Measurements from ENCODE around the gene SBK3.
"Not testable (repeated sequence)": the region's sequence is repeated elsewhere in the genome, so short reads cannot be mapped to it uniquely, and the experiment has no call there.

The SBK3 gene

GRCh38 chr19:55516878-55517620, 28.3 kb downstream of the SBK3 start:
- peak; percentile 88 for DNase-seq (ENCODE audit: low read depth)

- no peak for DNase-seq (ENCODE audit: low read depth)
Observed at GRCh38 chr19:55508120-55508519, 37.2 kb downstream of the SBK3 start.

DNA sequence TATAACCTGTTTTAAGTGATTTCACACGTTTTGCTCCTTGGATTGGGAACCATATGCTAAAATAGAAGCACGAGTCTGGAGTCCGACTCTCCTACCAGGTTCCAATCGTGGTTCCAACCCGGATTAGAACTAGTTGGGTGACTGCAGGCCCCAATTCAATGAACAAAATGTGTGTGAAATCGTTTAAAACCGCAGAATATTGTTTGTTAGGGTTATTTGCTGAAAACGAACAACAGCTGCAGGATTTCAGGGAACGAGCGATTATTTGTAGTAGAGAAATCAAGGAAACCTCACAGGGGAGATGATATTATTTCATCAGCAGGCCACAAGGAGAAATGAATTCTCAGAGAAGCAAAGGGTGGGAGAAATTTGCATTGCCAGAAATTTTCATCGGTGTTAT, 40.4 kb downstream of the SBK3 start:
- DNase-seq (ENCODE audit: low read depth) = no peak

DNA sequence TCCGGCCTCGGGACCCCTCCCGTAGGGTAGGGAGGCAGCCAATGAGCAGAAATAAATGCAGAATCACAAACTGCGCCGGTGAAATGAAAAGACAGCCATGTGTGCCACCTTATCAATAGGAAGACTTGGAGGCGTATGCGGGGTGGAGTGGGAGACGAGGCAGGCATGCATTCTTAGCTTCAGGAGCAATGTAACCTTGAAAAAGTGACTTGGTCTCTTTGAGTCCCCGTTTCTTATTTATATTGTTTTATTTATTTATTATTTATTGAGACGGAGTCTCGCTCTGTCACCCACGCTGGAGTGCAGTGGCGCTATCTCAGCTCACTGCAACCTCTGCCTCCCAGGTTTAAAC, 41.1 kb downstream of the SBK3 start:
- no peak for DNase-seq (ENCODE audit: low read depth)

GRCh38 chr19:55503502-55504251, 41.7 kb downstream of the SBK3 start:
- DNase-seq (ENCODE audit: low read depth) = peak; percentile 81

- no peak for DNase-seq (ENCODE audit: low read depth)
Observed at GRCh38 chr19:55503157-55503501, 42.2 kb downstream of the SBK3 start.

DNA sequence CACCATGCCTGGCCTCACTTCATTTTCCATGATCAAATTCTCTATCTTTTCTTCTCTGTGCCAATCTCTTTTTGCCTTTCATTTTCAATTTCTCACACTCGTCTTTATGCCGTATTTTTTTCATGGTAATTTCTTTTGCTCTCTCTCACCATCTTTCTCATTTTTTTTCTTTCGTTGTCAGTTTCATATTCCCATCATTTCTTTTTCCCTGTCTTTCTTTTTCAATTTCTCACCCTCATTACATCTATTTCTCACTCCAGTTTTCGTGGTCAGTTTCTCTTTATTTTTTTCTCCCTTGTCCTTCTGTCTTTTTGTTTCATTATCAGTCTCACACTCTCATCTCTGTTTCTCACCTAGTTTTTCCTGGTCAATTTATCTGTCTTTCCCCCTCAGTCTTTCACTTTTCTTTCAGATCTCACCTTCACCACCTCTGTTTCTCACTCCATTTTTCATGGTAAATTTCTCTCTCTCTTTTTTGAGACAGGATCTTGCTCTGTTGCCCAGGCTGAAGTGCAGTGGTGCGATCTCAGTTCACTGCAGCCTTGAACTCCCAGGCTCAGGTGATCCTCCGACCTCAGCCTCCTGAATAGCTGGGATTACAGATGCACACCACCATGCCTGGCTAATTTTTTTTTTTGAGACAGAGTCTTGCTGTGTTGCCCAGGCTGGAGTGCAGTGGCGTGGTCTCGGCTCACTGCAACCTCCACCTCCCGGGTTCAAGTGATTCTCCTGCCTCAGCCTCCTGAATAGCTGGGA, 43.0 kb downstream of the SBK3 start:
- DNase-seq (ENCODE audit: low read depth) = no peak

DNA sequence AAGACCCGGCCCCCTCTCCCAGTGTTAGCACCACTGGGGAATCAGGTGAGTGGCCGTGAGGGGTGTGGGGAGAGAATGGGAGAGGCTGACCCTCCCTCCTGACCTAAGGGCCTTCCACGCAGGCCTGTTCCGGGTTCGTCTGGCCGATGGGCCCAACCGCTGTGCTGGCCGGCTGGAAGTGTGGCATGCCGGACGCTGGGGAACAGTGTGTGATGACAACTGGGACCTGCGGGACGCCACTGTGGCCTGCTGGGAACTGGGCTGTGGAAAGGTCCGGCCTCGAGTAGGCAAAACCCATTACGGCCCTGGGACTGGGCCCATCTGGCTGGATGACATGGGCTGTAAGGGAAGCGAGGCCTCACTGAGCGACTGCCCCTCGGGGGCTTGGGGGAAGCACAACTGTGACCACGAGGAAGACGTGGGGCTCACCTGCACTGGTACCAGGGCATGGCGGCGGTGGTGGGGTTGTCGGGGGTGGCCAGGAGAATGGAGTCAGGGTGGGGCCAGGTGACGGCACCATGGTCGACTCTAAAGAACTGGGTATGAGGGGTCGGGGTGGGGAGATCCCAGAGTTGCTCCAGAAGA, 44.9 kb downstream of the SBK3 start:
- DNase-seq (ENCODE audit: low read depth) = no peak

GRCh38 chr19:55498246-55498840, 47.0 kb downstream of the SBK3 start:
- no peak for DNase-seq (ENCODE audit: low read depth)

GRCh38 chr19:55497763-55498162, 47.6 kb downstream of the SBK3 start:
- DNase-seq (ENCODE audit: low read depth) = no peak

- DNase-seq (ENCODE audit: low read depth) = not testable (repeated sequence)
Observed at GRCh38 chr19:55496820-55497219, 48.5 kb downstream of the SBK3 start.

GRCh38 chr19:55495646-55496349, 49.5 kb downstream of the SBK3 start:
- no peak for DNase-seq (ENCODE audit: low read depth)

GRCh38 chr19:55494172-55494761, 51.1 kb downstream of the SBK3 start:
- DNase-seq (ENCODE audit: low read depth) = peak; percentile 28

DNA sequence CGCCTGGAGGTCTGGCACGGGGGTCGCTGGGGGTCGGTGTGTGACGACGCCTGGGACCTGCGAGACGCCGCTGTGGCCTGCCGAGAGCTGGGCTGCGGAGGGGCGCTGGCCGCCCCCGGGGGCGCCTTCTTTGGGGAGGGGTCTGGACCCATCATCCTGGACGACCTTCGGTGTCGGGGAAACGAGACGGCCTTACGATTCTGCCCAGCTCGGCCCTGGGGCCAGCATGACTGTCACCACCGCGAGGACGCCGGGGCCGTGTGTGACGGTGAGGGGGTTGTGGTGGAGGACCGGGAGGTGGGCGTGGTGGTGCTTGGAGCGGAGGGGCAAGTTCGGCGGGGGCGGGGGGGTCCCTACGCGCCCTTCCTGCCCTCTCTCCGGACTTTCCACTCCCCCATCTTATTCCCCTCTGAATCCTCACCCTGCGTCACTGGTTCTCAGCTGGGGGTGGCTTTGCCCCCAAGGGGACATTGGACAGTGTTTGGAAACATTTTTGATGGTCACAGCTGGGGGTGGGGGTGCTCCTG, 51.6 kb downstream of the SBK3 start:
- DNase-seq (ENCODE audit: low read depth) = no peak

- no peak for DNase-seq (ENCODE audit: low read depth)
Observed at GRCh38 chr19:55493052-55493644, 52.2 kb downstream of the SBK3 start.

DNA sequence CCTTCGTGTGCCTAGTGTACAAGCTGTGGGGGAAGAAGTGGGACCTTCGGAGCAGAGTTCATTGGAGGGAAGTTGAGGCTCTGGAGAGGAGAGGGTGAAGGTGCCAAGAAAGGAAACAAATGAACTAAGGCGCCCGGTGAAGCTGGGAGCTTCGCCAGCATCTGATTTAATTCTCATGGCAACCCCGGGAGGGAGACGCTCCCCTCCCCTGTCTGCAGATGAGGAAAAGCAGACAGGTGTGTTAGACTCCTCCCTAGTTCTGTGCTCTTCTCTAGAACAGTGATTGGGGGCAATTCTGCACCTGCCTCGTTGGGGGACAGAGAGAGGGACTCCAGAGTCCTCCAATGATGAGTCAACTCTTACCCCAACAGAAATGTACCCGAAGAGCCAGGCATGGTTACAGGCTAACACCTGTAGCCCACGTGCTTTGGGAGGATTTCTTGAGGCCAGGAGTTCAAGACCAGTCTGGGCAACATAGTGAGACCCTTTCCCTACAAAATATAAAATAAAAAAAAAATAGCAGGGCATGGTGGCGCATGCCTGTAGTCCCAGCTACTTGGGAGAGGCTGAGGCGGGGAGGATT, 52.9 kb downstream of the SBK3 start:
- no peak for DNase-seq (ENCODE audit: low read depth)

DNA sequence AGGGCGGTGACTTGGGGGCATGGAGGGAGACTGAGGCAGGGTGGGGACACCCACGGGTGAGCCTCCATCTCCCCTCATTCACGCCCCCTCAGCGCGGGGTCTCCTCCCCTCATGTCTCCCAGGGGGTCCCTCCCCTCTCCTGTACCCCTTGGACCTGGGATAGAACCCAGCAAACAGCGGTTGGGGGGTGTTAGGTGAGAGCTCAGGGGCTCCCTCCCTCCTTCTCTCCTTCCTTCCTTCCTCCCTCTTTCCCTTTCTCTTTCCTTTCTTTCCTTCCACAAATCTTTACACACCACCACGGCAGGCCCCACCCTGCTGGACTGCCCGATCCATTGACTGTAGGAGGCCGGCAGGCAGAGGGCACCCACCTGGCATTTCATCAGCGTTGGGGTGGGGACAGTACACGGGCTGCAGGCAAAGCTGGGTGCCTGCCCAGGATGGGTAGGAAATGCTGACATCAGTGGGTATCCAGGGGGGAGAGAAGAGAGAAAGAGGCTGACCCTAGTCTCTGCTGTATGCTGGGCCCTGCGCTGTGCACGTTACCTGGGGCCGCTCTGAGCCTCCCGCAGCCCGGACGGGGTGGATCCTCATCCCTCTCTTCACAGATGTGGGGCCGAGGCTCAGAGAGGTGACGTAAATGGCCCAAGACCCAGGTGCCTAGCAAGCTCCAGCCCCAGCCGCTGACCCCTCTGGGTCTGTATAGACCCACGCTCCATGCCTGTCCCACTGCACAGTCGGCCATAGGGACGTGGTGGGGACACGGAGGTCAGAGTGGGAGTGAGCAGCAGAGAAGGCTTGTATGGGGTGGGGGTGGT, 53.6 kb downstream of the SBK3 start:
- DNase-seq (ENCODE audit: low read depth) = no peak
